Measurements from ENCODE around the gene TSPAN9.

The TSPAN9 gene

GRCh38 chr12:3220382-3221321 is 143.5 kb downstream of the TSPAN9 start:
- no peak overlapping the region for H3K27ac ChIP-seq (ENCODE audit: poor library complexity, severe bottlenecking)
- H3K9me3 ChIP-seq (ENCODE audit: severe bottlenecking) = no peaks in the 10 kb centered on the region
- H3K4me3 ChIP-seq (ENCODE audit: severe bottlenecking) = no peak overlapping the region
- TF ChIP-seq CTCF (IDR thresholded peaks at IDR 0.05; ENCODE audit: poor library complexity, severe bottlenecking) = no peak
- peaks cover 28% of the 10 kb centered on the region for H3K4me1 ChIP-seq (ENCODE audit: insufficient read depth, poor library complexity, severe bottlenecking)
- no peaks in the 10 kb centered on the region for H3K27me3 ChIP-seq (ENCODE audit: insufficient read depth, poor library complexity, severe bottlenecking)
- ATAC-seq (ENCODE audit: low read depth) (no peak), DNase-seq (ENCODE audit: low spot score) (no peak)
- H3K36me3 ChIP-seq (ENCODE audit: low read depth) = no peaks in the 10 kb centered on the region

DNA sequence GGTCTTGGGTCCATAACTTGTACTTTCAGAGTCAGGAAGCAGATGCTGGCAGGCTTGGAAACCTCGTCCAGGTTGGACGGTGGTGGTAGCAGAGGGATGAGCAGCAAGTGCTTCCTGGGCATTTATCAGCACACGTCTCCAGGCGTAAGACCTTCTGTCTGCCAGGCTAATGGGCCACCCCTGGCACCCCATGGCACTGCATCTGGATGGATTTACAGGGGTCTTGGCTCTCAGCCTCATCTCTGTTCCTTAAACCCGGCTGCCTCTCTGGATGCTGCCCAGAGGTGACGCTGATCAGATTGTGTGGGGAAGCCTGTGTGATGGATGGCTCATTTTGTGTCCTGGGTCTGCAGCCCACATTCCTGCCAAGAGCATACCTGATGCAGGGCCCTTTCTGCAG is 145.1 kb downstream of the TSPAN9 start:
- ATAC-seq (ENCODE audit: low read depth) (no peak), DNase-seq (ENCODE audit: low spot score) (no peak)
- Histone ChIP-seq H3K4me1 (ENCODE audit: insufficient read depth, poor library complexity, severe bottlenecking) (peaks cover 21% of the 10 kb centered on the region), H3K9me3 (ENCODE audit: severe bottlenecking) (no peaks in the 10 kb centered on the region), H3K27me3 (ENCODE audit: insufficient read depth, poor library complexity, severe bottlenecking) (no peaks in the 10 kb centered on the region), H3K27ac (ENCODE audit: poor library complexity, severe bottlenecking) (no peak overlapping the region), H3K36me3 (ENCODE audit: low read depth) (no peaks in the 10 kb centered on the region), H3K4me3 (ENCODE audit: severe bottlenecking) (no peak overlapping the region)
- no peak for TF ChIP-seq CTCF (IDR thresholded peaks at IDR 0.05; ENCODE audit: poor library complexity, severe bottlenecking)

GRCh38 chr12:3222979-3223378 is 145.8 kb downstream of the TSPAN9 start:
- ATAC-seq (ENCODE audit: low read depth) (no peak), DNase-seq (ENCODE audit: low spot score) (no peak)
- H3K4me3 ChIP-seq (ENCODE audit: severe bottlenecking) = no peak overlapping the region

GRCh38 chr12:3223601-3224529 is 146.7 kb downstream of the TSPAN9 start:
- H3K9me3 ChIP-seq (ENCODE audit: severe bottlenecking) = peaks cover 3% of the 10 kb centered on the region
- H3K4me1 ChIP-seq (ENCODE audit: insufficient read depth, poor library complexity, severe bottlenecking) = peaks cover 5% of the 10 kb centered on the region
- no peak for TF ChIP-seq CTCF (IDR thresholded peaks at IDR 0.05; ENCODE audit: poor library complexity, severe bottlenecking)
- H3K27ac ChIP-seq (ENCODE audit: poor library complexity, severe bottlenecking) = no peak overlapping the region
- ATAC-seq (ENCODE audit: low read depth) = no peak
- DNase-seq (ENCODE audit: low spot score) = no peak
- no peaks in the 10 kb centered on the region for H3K27me3 ChIP-seq (ENCODE audit: insufficient read depth, poor library complexity, severe bottlenecking)
- H3K4me3 ChIP-seq (ENCODE audit: severe bottlenecking) = no peak overlapping the region
- H3K36me3 ChIP-seq (ENCODE audit: low read depth) = no peaks in the 10 kb centered on the region

More at GRCh38 chr12:3222979-3223378, 145.8 kb downstream of the TSPAN9 start:
- Histone ChIP-seq H3K9me3 (ENCODE audit: severe bottlenecking) (no peaks in the 10 kb centered on the region), H3K4me1 (ENCODE audit: insufficient read depth, poor library complexity, severe bottlenecking) (peaks cover 14% of the 10 kb centered on the region), H3K36me3 (ENCODE audit: low read depth) (no peaks in the 10 kb centered on the region), H3K27ac (ENCODE audit: poor library complexity, severe bottlenecking) (no peak overlapping the region), H3K27me3 (ENCODE audit: insufficient read depth, poor library complexity, severe bottlenecking) (no peaks in the 10 kb centered on the region)
- TF ChIP-seq CTCF (IDR thresholded peaks at IDR 0.05; ENCODE audit: poor library complexity, severe bottlenecking) = no peak
